ENCODE measurements around the gene ANO6.

- TF ChIP-seq POLR2A (IDR thresholded peaks at IDR 0.05), result no peak
- no peak for TF ChIP-seq CTCF (IDR thresholded peaks at IDR 0.05)
Measured at GRCh38 chr12:45296046-45296586, 80.2 kb downstream of the ANO6 start.
